ENCODE results near the gene TRIM62.

DNA sequence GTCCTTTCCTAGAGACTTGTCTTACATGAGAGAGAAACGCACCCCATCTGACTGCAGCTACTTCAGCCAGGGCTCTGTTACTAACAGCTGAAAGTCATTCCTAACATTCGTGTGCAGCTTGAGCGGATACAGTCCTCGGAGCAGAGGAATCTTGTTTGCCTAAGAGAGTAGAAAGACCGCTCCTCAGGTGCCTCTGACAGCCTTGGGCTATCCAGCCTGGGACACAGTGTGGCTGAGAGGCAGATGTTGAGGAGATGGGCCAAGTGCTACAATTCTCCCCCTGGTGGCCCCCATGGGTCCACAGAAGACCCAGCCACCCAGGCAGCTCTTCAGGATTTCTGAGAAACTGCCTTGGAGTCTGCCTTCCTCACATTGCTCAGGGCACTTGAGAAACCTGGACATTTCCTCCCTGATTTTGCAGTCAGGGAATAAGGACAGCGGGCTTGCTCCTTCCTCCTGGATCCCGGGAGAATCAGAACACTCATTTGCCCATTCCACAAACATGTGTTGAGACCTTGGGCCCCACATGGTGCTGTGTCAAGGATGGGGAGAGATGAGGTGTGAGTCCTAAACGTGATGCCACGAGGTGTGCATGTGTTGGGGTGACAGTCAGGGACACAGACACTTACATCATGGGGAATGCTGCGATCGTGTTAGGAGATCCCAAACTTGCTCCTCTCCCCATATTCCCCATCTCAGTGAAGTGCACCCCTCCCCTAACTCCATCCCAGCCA is 13.1 kb downstream of the TRIM62 start:
- TF ChIP-seq POLR2A (IDR thresholded peaks at IDR 0.05) (no peak), CTCF (IDR thresholded peaks at IDR 0.05) (no peak)
